A673 (cell line): ENCODE measurements around the gene NTNG1. TPM values are rescaled to one million over a fixed set of nuclear protein-coding genes. Genes with fewer than 3 reads are reported as not detected.

ENCODE experiments used
- BruUV-seq: library from RNA; stranded (reverse); fragments of 400-500 nt; replicated peaks from 2 replicates; lab custom pipeline; 2021; lab: Mats Ljungman, UMichigan
- CTCF ChIA-PET: fragments of 300-600 bp; sonication (Branson Sonifier 250); formaldehyde crosslinking; loops from one replicate; lab custom pipeline; 2022; ENCODE audit warnings: antibody characterized with exemption; lab: Charles Lee
- POLR2A ChIA-PET: fragments of 300-600 bp; sonication (Branson Sonifier 250); formaldehyde crosslinking; loops from one replicate; lab custom pipeline; 2022; ENCODE audit warnings: antibody characterized with exemption; ENCODE audit not compliant: low non-redundant PET; lab: Charles Lee
- DNase-seq: peaks from one replicate; pipeline ENCODE4 v3.0.0-alpha.2; 2015; ENCODE audit warnings: low spot score
- H3K27ac ChIP-seq: fragments of 200-600 bp; sonication (generic); 2 replicates; pipeline ENCODE4 v1.5.1; 2016; ENCODE audit warnings: mixed run types, low read depth, mild to moderate bottlenecking, mixed read lengths, antibody characterized with exemption, low read length; ENCODE audit not compliant: poor library complexity, severe bottlenecking
- H3K27me3 ChIP-seq: fragments of 200-600 bp; sonication (generic); replicated peaks from 2 replicates; pipeline ENCODE4 v1.6.1; 2017; ENCODE audit warnings: mixed run types, low read depth, mild to moderate bottlenecking, mixed read lengths, antibody characterized with exemption, low read length; ENCODE audit not compliant: insufficient read depth, poor library complexity
- H3K36me3 ChIP-seq: fragments of 200-600 bp; sonication (generic); 2 replicates; pipeline ENCODE4 v1.6.1; 2016; ENCODE audit warnings: mixed run types, mild to moderate bottlenecking, mixed read lengths, antibody characterized with exemption, low read length; ENCODE audit not compliant: insufficient read depth, poor library complexity, severe bottlenecking
- H3K4me1 ChIP-seq: fragments of 200-600 bp; sonication (generic); 2 replicates; pipeline ENCODE4 v1.6.1; 2017; ENCODE audit warnings: mixed run types, mild to moderate bottlenecking, mixed read lengths, antibody characterized with exemption, low read length; ENCODE audit not compliant: insufficient read depth, poor library complexity, severe bottlenecking
- H3K4me3 ChIP-seq: fragments of 200-600 bp; sonication (generic); 2 replicates; pipeline ENCODE4 v1.5.1; 2016; ENCODE audit warnings: low read depth, mixed run types, mild to moderate bottlenecking, mixed read lengths, low read length; ENCODE audit not compliant: poor library complexity, severe bottlenecking
- H3K9me3 ChIP-seq: fragments of 200-600 bp; sonication (generic); 2 replicates; pipeline ENCODE4 v1.6.1; 2016; ENCODE audit warnings: mixed run types, low read depth, mild to moderate bottlenecking, mixed read lengths, antibody characterized with exemption, low read length; ENCODE audit not compliant: poor library complexity, severe bottlenecking
- EZH2 ChIP-seq: fragments of 200-600 bp; sonication (generic); IDR thresholded peaks from 2 replicates; pipeline ENCODE4 v1.6.1; 2017; ENCODE audit warnings: borderline replicate concordance, low read depth, mild to moderate bottlenecking, mixed read lengths, antibody characterized with exemption, low read length; ENCODE audit not compliant: poor library complexity, severe bottlenecking
- intact Hi-C: fragments of 100-400 bp; cut with micrococcal nuclease; formaldehyde crosslinking; loops from one replicate; pipeline ENCODE4 v1.10.0; 2022; ENCODE audit not compliant: unreplicated experiment
- total RNA-seq: library from RNA; stranded (reverse); gene quantifications from 2 replicates; pipeline ENCODE4 v1.2.3, GENCODE V29; 2021
- TF ChIP-seq, protein P1 (sequence below): fragments of 300-800, 200-600 bp; sonication (generic); conservative IDR thresholded peaks from 2 replicates; pipeline ENCODE4 v1.5.1; 2017; ENCODE audit warnings: low read depth, mild to moderate bottlenecking, antibody characterized with exemption, low read length, moderate library complexity, mixed read lengths

NTNG1 gene
- total RNA-seq, 1 experiment from 2014 or later, result 91.5 TPM

DNA sequence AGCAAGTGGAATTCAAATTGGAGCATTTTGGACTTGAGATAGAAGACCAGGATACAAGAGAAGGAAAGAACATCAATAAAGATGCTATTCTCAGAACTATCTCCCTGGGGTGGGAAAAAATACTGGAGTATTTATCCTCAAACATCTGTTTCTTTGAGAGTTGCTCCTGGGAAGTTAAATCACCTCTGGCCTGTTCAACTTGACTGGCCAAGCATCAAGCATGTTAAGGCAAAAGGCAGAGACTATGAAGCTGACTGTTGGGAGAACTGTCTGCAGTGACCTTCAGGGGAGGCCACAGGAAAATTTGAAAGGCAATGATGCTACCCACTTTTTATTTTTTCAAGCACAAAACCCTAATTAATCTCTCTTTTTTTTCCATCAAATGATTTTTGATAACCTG lies 239.0 kb downstream of the NTNG1 start:
- TF ChIP-seq, protein P1, sequence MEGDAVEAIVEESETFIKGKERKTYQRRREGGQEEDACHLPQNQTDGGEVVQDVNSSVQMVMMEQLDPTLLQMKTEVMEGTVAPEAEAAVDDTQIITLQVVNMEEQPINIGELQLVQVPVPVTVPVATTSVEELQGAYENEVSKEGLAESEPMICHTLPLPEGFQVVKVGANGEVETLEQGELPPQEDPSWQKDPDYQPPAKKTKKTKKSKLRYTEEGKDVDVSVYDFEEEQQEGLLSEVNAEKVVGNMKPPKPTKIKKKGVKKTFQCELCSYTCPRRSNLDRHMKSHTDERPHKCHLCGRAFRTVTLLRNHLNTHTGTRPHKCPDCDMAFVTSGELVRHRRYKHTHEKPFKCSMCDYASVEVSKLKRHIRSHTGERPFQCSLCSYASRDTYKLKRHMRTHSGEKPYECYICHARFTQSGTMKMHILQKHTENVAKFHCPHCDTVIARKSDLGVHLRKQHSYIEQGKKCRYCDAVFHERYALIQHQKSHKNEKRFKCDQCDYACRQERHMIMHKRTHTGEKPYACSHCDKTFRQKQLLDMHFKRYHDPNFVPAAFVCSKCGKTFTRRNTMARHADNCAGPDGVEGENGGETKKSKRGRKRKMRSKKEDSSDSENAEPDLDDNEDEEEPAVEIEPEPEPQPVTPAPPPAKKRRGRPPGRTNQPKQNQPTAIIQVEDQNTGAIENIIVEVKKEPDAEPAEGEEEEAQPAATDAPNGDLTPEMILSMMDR, result no peak
- TF ChIP-seq EZH2, result no peak
- CTCF ChIA-PET, result no interaction called here
- no peak overlapping the region for H3K27ac ChIP-seq
- no peak overlapping the region for H3K4me3 ChIP-seq
- POLR2A ChIA-PET, result no interaction called here
- no peaks in the 10 kb centered on the region for H3K27me3 ChIP-seq
- no peaks in the 10 kb centered on the region for H3K9me3 ChIP-seq
- no peak for DNase-seq
- intact Hi-C loops, result no loop called here
- H3K4me1 ChIP-seq, result peaks cover 6% of the 10 kb centered on the region
- no TSS peak for BruUV-seq
- no peaks in the 10 kb centered on the region for H3K36me3 ChIP-seq

DNA sequence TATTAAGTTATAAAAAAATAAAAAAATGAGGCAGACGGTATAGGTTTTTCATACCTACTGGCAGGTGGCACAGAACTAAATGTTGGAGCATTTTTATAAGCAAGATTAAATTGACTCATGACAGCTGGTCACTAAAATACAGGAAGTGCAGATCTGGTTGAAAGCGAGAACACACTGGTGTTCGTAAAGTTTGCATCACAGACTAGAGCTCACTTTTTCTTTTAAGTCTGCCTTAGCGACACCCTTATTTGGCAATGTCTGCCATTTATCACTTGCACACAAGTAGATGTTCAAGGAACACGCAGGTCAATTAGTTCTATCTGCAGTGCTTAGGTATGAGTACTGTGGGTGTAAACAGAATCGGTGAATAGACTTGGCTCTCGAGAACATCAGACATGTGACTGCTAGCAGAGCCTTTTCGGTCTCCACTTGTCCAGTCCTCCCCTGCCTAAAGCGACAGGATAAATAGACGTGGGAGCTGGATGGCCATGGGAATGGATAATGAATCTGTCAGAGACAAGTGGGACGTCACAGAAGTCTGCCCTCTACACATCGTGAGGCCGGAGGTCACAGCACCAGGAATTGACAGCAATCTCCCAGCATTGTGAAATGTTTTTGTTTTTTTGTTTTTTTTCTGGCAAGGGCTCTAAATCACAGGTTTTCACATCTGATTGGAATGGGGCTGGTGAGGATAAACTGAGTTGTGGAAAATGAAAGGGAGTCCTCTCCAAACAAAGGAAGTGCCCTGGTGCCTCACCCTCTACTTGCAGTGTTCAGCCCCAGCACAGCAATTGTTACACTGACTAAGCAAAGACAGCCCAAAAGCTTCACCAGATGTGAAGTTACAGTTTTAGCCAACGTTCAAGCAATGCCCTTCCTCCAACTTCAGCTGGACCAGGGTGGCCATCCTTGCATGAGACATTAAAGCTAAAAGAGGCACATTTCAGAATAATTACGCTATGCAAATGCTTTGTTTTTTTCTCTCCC lies 248.9 kb downstream of the NTNG1 start:
- ChIA-PET POLR2A (no interaction called here), CTCF (no interaction called here)
- H3K9me3 ChIP-seq, result no peaks in the 10 kb centered on the region
- H3K4me1 ChIP-seq, result peaks cover 17% of the 10 kb centered on the region
- TF ChIP-seq, protein P1, result no peak
- no peak for TF ChIP-seq EZH2
- peaks cover 3% of the 10 kb centered on the region for H3K36me3 ChIP-seq
- intact Hi-C loops, result no loop called here
- BruUV-seq, result no TSS peak
- no peak for DNase-seq
- no peak overlapping the region for H3K4me3 ChIP-seq
- H3K27me3 ChIP-seq, result no peaks in the 10 kb centered on the region
- no peak overlapping the region for H3K27ac ChIP-seq

DNA sequence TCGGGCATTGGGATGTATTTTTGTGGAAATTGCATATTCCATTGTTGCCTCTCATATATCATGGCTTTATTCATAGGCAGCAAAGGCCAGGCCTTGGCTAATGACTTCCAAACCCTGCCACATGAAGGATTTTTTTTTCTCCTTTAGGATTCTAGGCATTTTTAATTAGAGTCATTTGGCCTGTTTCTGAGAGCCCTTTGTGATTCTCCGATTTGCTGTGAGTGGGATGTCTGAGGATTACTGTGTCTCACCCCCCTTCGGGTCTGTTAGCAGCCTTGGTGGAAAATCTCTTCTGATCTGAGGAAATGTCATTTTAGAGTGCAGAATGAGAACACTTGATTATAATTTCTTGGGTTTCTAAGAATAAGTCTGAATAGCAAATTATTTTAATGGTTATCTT lies 253.5 kb downstream of the NTNG1 start:
- intact Hi-C loops, result no loop called here
- no peak for DNase-seq
- BruUV-seq, result no TSS peak
- Histone ChIP-seq H3K4me1 (peaks cover 17% of the 10 kb centered on the region), H3K27ac (no peak overlapping the region), H3K27me3 (no peaks in the 10 kb centered on the region), H3K36me3 (peaks cover 33% of the 10 kb centered on the region), H3K9me3 (peaks cover 11% of the 10 kb centered on the region), H3K4me3 (no peak overlapping the region)
- POLR2A ChIA-PET, result no interaction called here
- CTCF ChIA-PET, result no interaction called here
- TF ChIP-seq, protein P1, result no peak
- no peak for TF ChIP-seq EZH2
